OCI-LY1 (cell line): ENCODE data around the gene JAKMIP2.

Source experiments
- CTCF ChIP-seq: fragments of 200-600 bp; sonication (generic), shearing (Covaris generic); IDR thresholded peaks from 2 replicates; pipeline ENCODE4 v1.5.1; 2017; ENCODE audit warnings: mild to moderate bottlenecking, antibody characterized with exemption, low read length, moderate library complexity, mixed read lengths
- EZH2 ChIP-seq: fragments of 200-600 bp; sonication (generic), shearing (Covaris generic); IDR thresholded peaks from 2 replicates; pipeline ENCODE4 v1.8.0; 2017; ENCODE audit warnings: borderline replicate concordance, mixed run types, mild to moderate bottlenecking, antibody characterized with exemption, low read length, moderate library complexity, mixed read lengths

DNA sequence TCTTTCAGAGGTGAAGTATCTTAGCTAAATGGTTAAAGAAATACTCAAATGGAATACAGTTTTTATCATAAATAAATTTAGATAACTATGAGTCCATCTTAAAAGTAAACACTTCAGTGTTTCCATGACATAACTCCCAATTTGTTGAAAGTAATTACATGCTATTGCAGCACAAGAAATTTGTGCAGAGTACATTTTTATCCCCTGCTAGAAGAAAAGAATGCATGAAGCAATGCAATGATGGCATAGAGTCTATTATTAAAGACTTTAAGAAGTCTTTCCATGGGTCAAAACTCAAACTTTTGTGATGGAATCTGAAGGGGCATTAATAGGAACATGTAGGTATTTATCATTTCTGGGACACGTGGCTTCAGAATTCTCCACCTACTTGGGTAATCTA, 166.1 kb downstream of the JAKMIP2 start:
- no peak for TF ChIP-seq CTCF
- no peak for TF ChIP-seq EZH2
